ENCODE results near the gene B3GAT2.

DNA sequence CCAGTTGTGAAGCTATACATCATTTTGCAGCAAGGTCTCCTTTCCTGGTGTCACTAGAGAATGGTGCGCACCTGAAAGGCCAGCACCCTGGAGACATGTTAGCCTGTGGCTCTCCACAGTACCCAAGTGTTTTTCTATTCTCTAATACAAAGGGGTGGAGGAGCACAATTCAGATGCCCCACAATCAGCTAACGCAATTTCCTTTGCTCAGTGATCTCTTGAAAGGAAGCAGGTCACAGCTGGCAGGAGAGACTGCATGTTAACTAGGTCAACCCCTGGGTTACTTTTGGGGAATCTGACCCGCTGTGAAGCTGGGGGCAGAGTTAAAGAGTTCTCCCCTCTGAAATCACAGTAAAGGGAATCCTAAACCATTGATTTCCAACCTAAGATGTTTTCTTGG lies 92.5 kb downstream of the B3GAT2 start:
- TF ChIP-seq, protein P1, sequence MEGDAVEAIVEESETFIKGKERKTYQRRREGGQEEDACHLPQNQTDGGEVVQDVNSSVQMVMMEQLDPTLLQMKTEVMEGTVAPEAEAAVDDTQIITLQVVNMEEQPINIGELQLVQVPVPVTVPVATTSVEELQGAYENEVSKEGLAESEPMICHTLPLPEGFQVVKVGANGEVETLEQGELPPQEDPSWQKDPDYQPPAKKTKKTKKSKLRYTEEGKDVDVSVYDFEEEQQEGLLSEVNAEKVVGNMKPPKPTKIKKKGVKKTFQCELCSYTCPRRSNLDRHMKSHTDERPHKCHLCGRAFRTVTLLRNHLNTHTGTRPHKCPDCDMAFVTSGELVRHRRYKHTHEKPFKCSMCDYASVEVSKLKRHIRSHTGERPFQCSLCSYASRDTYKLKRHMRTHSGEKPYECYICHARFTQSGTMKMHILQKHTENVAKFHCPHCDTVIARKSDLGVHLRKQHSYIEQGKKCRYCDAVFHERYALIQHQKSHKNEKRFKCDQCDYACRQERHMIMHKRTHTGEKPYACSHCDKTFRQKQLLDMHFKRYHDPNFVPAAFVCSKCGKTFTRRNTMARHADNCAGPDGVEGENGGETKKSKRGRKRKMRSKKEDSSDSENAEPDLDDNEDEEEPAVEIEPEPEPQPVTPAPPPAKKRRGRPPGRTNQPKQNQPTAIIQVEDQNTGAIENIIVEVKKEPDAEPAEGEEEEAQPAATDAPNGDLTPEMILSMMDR (IDR thresholded peaks at IDR 0.05; ENCODE audit: low read depth, low read length) = no peak
- TF ChIP-seq EZH2phosphoT487 (IDR thresholded peaks at IDR 0.05; ENCODE audit: low read depth) = no peak
